Skeletal muscle cell (primary cell): Measurements from ENCODE around the gene MIPOL1.
A peak's percentile ranks its signal among the peaks of the same experiment; 100 is the strongest.
"Not testable (repeated sequence)": the region's sequence is repeated elsewhere in the genome, so short reads cannot be mapped to it uniquely, and the experiment has no call there.

Experiments used
- DNase-seq: peaks from one replicate; pipeline ENCODE4 v3.0.0-alpha.2; 2010; ENCODE audit warnings: low read depth
- H3K4me3 ChIP-seq: 2 replicates; pipeline ENCODE4 v1.5.1; 2011; ENCODE audit warnings: low read depth, mild to moderate bottlenecking, control low read depth, low read length, moderate library complexity

Gene MIPOL1

GRCh38 chr14:37197421-37198272 lies at the start of gene MIPOL1:
MIPOL1 (plus strand) TSS chr14:37197937; CDS start chr14:37247889, 49,952 bp downstream.
- DNase-seq: peak; percentile 66
- H3K4me3 ChIP-seq: peak within 1 kb of the TSS; percentile 77

- DNase-seq: no peak
- H3K4me3 ChIP-seq: no peak overlapping the region
Observed at GRCh38 chr14:37150414-37150813, 47.3 kb upstream of the MIPOL1 start.

GRCh38 chr14:37153005-37153404 lies 44.7 kb upstream of the MIPOL1 start:
- H3K4me3 ChIP-seq: no peak overlapping the region
- no peak for DNase-seq

GRCh38 chr14:37153483-37153882 lies 44.3 kb upstream of the MIPOL1 start:
- no peak for DNase-seq
- no peak overlapping the region for H3K4me3 ChIP-seq

- no peak overlapping the region for H3K4me3 ChIP-seq
- no peak for DNase-seq
Observed at GRCh38 chr14:37157987-37158386, 39.8 kb upstream of the MIPOL1 start.

- not testable (repeated sequence) for H3K4me3 ChIP-seq, DNase-seq
Observed at GRCh38 chr14:37162307-37162706, 35.4 kb upstream of the MIPOL1 start.

GRCh38 chr14:37165794-37166193 lies 31.9 kb upstream of the MIPOL1 start:
- H3K4me3 ChIP-seq: no peak overlapping the region
- no peak for DNase-seq

GRCh38 chr14:37167151-37168047 lies 30.3 kb upstream of the MIPOL1 start:
- DNase-seq: no peak
- H3K4me3 ChIP-seq: no peak overlapping the region

GRCh38 chr14:37168721-37169120 lies 29.0 kb upstream of the MIPOL1 start:
- no peak for DNase-seq
- H3K4me3 ChIP-seq: no peak overlapping the region

GRCh38 chr14:37170237-37170636 lies 27.5 kb upstream of the MIPOL1 start:
- H3K4me3 ChIP-seq: no peak overlapping the region
- no peak for DNase-seq

- no peak overlapping the region for H3K4me3 ChIP-seq
- no peak for DNase-seq
Observed at GRCh38 chr14:37170993-37171392, 26.7 kb upstream of the MIPOL1 start.

- no peak for DNase-seq
- peak overlapping the region; percentile 78 for H3K4me3 ChIP-seq
Observed at GRCh38 chr14:37171678-37172023, 26.1 kb upstream of the MIPOL1 start.

- H3K4me3 ChIP-seq: peak within 1 kb of the TSS; percentile 78
- peak; percentile 47 for DNase-seq
Observed at GRCh38 chr14:37172024-37172869, 25.5 kb upstream of the MIPOL1 start, which contains the start of gene SLC25A21. SLC25A21 (minus strand) TSS chr14:37172606.

GRCh38 chr14:37172936-37173614 lies 24.7 kb upstream of the MIPOL1 start:
- peak overlapping the region; percentile 78 for H3K4me3 ChIP-seq
- DNase-seq: no peak

- no peak for DNase-seq
- H3K4me3 ChIP-seq: no peak overlapping the region
Observed at GRCh38 chr14:37179896-37180502, 17.7 kb upstream of the MIPOL1 start.

- H3K4me3 ChIP-seq, DNase-seq: not testable (repeated sequence)
Observed at GRCh38 chr14:37180886-37181285, 16.9 kb upstream of the MIPOL1 start.

- DNase-seq: no peak
- no peak overlapping the region for H3K4me3 ChIP-seq
Observed at GRCh38 chr14:37181441-37181840, 16.3 kb upstream of the MIPOL1 start.

- DNase-seq, H3K4me3 ChIP-seq: not testable (repeated sequence)
Observed at GRCh38 chr14:37184520-37184919, 13.2 kb upstream of the MIPOL1 start.

GRCh38 chr14:37185670-37186069 lies 12.1 kb upstream of the MIPOL1 start:
- no peak overlapping the region for H3K4me3 ChIP-seq
- DNase-seq: no peak
